ENCODE results near the gene TASL.

GRCh38 chrX:30538271-30538670 is 39.3 kb downstream of the TASL start:
- TF ChIP-seq CTCF (IDR thresholded peaks at IDR 0.05), result no peak
- no peak for TF ChIP-seq POLR2A (IDR thresholded peaks at IDR 0.05)
